Measurements from ENCODE around the gene TGFBRAP1. TPM values are rescaled to one million over a fixed set of nuclear protein-coding genes. Genes with fewer than 3 reads are reported as not detected.

Gene TGFBRAP1
- total RNA-seq, 6 experiments from 2014 or later: 5.7 to 11.2 (median 7.1) TPM

DNA sequence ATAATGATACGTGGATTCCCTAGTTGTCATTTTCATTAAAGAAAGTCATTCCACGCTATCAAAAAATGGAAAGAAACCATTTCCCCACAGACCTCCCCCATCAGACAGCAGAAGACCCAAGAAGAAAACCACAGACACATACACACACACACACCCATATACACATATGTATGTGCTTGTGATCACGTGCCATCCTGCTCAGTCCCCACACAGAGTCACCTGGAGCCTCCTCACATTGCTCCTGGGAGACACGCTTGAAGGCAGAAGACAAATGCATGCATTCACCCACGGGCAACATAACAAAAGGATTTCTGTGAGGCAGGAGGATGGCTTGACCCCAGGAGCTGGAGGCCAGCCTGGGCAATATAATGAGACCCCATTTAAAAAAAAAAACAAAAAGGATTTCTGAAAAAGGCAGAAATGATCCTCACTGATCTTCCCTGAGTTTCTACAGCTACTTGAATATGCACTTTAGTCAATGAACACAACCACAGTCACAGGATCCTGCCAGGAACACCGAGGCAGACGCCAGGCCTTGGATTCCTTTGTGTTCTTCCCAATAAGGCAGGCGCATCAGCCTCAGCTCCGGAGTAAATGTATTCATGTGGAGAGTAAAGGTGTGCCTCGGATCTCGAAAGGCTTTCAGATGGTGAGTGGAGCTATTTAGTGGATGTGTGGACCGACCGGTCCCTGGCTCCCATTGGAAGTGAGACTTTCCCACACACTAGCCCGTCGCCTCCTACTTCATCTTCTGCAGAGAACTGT is 21.0 kb downstream of the TGFBRAP1 start:
- Histone ChIP-seq H3K27me3 (no peaks in the 10 kb centered on the region), H3K36me3 (peaks cover 0 to 12% (median 9%) of the 10 kb centered on the region in 4 donors), H3K4me1 (no peaks in the 10 kb centered on the region), H3K4me3 (no peak overlapping the region), H3K27ac (no peak overlapping the region), H3K9me3 (no peaks in the 10 kb centered on the region)
- WGBS (ENCODE audit: insufficient coverage, low coverage, low lambda C conversion rate, missing lambda C conversion rate): 90% methylated on average over 14 of the region's 15 CpGs
- intact Hi-C loops (cut with DNase I): no loop called here
- TF ChIP-seq POLR2A (IDR thresholded peaks at IDR 0.05): no peak
- TF ChIP-seq, protein P1, sequence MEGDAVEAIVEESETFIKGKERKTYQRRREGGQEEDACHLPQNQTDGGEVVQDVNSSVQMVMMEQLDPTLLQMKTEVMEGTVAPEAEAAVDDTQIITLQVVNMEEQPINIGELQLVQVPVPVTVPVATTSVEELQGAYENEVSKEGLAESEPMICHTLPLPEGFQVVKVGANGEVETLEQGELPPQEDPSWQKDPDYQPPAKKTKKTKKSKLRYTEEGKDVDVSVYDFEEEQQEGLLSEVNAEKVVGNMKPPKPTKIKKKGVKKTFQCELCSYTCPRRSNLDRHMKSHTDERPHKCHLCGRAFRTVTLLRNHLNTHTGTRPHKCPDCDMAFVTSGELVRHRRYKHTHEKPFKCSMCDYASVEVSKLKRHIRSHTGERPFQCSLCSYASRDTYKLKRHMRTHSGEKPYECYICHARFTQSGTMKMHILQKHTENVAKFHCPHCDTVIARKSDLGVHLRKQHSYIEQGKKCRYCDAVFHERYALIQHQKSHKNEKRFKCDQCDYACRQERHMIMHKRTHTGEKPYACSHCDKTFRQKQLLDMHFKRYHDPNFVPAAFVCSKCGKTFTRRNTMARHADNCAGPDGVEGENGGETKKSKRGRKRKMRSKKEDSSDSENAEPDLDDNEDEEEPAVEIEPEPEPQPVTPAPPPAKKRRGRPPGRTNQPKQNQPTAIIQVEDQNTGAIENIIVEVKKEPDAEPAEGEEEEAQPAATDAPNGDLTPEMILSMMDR (IDR thresholded peaks at IDR 0.05): no peak
- DNase-seq (no peak), ATAC-seq (no peak)

DNA sequence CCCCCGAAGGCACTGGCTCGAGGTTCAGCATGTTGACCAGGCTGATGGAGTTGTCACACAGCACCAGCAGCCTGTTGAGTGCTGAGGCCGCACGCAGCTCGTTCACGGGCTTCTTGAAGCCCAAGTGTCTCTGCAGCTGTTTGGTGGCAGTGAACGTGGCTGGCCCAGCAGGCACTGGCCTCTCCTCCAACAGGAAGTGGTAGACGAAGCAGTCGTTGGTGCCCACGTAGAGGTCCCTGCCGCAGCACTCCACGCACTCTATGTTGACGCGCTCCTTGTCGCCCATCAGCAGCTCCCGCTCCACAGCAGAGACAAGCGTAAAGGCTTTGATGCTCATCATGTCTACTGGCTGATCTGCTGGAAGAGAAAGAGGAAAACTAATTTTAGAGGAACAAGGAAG is 21.6 kb downstream of the TGFBRAP1 start:
- no peak for ATAC-seq
- intact Hi-C loops (cut with DNase I): no loop called here
- no peak for TF ChIP-seq POLR2A (IDR thresholded peaks at IDR 0.05)
- TF ChIP-seq, protein P1 (IDR thresholded peaks at IDR 0.05): no peak
- DNase-seq: no peak
- 90% methylated on average over 9 of the region's 17 CpGs for WGBS (ENCODE audit: insufficient coverage, low coverage, low lambda C conversion rate, missing lambda C conversion rate)
- peaks cover 0 to 12% (median 9%) of the 10 kb centered on the region in 4 donors for H3K36me3 ChIP-seq
- no peaks in the 10 kb centered on the region for H3K27me3 ChIP-seq
- H3K4me3 ChIP-seq: no peak overlapping the region
- H3K4me1 ChIP-seq: no peaks in the 10 kb centered on the region
- no peaks in the 10 kb centered on the region for H3K9me3 ChIP-seq
- no peak overlapping the region for H3K27ac ChIP-seq

- Histone ChIP-seq H3K27me3 (no peaks in the 10 kb centered on the region), H3K9me3 (no peaks in the 10 kb centered on the region), H3K27ac (no peak overlapping the region), H3K4me1 (no peaks in the 10 kb centered on the region), H3K4me3 (no peak overlapping the region), H3K36me3 (peaks cover 0 to 12% (median 9%) of the 10 kb centered on the region in 4 donors)
- TF ChIP-seq, protein P1 (IDR thresholded peaks at IDR 0.05): no peak
- TF ChIP-seq POLR2A (IDR thresholded peaks at IDR 0.05): no peak
- no peak for DNase-seq
- 93% methylated on average over 9 of the region's 19 CpGs for WGBS (ENCODE audit: insufficient coverage, low coverage, low lambda C conversion rate, missing lambda C conversion rate)
- no peak for ATAC-seq
- intact Hi-C loops (cut with DNase I): no loop called here
These were observed 22.0 kb downstream of the TGFBRAP1 start for GRCh38 chr2:105307550-105307949.

DNA sequence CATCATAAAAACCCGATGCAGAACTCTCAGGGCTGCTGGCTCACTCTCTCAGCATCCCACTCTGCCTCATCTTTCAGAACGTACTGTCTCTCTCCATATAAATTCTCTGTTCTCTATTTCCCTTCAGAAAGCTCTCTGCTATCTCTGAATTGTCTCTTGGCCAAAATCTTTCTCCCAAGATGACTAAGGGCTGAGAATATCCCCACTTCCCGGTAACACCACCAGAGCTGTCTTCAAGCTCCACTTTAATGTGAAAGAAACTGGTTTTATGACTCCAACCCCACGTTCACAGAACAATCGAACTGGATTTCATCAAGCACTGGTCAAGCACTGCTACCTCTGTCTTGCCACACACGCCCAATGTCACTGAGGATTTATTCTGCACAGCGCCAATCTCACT is 22.4 kb downstream of the TGFBRAP1 start:
- H3K9me3 ChIP-seq: no peaks in the 10 kb centered on the region
- no peak overlapping the region for H3K4me3 ChIP-seq
- peaks cover 0 to 12% (median 9%) of the 10 kb centered on the region in 4 donors for H3K36me3 ChIP-seq
- no peak for ATAC-seq
- intact Hi-C loops (cut with DNase I): no loop called here
- H3K27me3 ChIP-seq: no peaks in the 10 kb centered on the region
- 87% methylated on average over 7 of the region's 7 CpGs for WGBS (ENCODE audit: insufficient coverage, low coverage, low lambda C conversion rate, missing lambda C conversion rate)
- H3K27ac ChIP-seq: no peak overlapping the region
- DNase-seq: no peak
- H3K4me1 ChIP-seq: no peaks in the 10 kb centered on the region
- no peak for TF ChIP-seq POLR2A (IDR thresholded peaks at IDR 0.05)
- TF ChIP-seq, protein P1 (IDR thresholded peaks at IDR 0.05): no peak
